K562 (cell line): ENCODE data around the gene PNKD. TPM values are rescaled to one million over a fixed set of nuclear protein-coding genes. Genes with fewer than 3 reads are reported as not detected.

Experiments
- CHAMP1 ChIP-seq: fragments of 450-650 bp; IDR thresholded peaks from 2 replicates; pipeline ENCODE4 v1.6.1; 2016; ENCODE audit warnings: mild to moderate bottlenecking
- E2F3 ChIP-seq: fragments of 250-450 bp; sonication (Bioruptor Pico); IDR thresholded peaks from 2 replicates; pipeline ENCODE4 v1.4.0; 2020; ENCODE audit warnings: mild to moderate bottlenecking
- ILK ChIP-seq: fragments of 450-650 bp; IDR thresholded peaks from 2 replicates; pipeline ENCODE4 v1.6.1; 2016; ENCODE audit warnings: missing genetic modification characterization, low read depth, mild to moderate bottlenecking, missing compliant biosample characterization, moderate library complexity, borderline replicate concordance
- MLX ChIP-seq, 2 experiments: fragments of 450-650 bp in 1 of 2; sonication (generic) in 1 of 2; formaldehyde crosslinking; conservative IDR thresholded peaks; 2 replicates each; pipeline versions ENCODE4 v1.4.0 to v1.8.1; 2020 to 2022; ENCODE audit warnings: mild to moderate bottlenecking in 1 of 2, missing genetic modification reagents in 1 of 2
- POLR2G ChIP-seq: fragments of 200-400 bp; formaldehyde crosslinking; IDR thresholded peaks from 2 replicates; pipeline ENCODE4 v1.6.1; 2017; ENCODE audit warnings: low read depth, mild to moderate bottlenecking, antibody characterized with exemption, low read length, moderate library complexity
- SMARCC2 ChIP-seq: fragments of 450-650 bp; IDR thresholded peaks from 2 replicates; pipeline ENCODE4 v1.6.1; 2017; ENCODE audit warnings: antibody characterized with exemption, moderate library complexity, mild to moderate bottlenecking, low read depth
- SP2 ChIP-seq: IDR thresholded peaks from 2 replicates; pipeline ENCODE4 v1.6.1; 2011; ENCODE audit warnings: mild to moderate bottlenecking, low read depth, low read length, moderate library complexity; ENCODE audit not compliant: poor library complexity, severe bottlenecking; ENCODE audit errors: extremely low read depth
- TAF15 ChIP-seq: fragments of 200-400 bp; formaldehyde crosslinking; IDR thresholded peaks from 2 replicates; pipeline ENCODE4 v1.6.1; 2017; ENCODE audit warnings: mild to moderate bottlenecking, low read depth, low read length, moderate library complexity
- ZMIZ1 ChIP-seq, 2 experiments: fragments of 150-350 bp in 1 of 2; IDR thresholded peaks; 2 replicates each; pipeline ENCODE4 v1.6.1; 2012 to 2016; ENCODE audit warnings: low read depth in 2 of 2, low read length in 2 of 2, mild to moderate bottlenecking in 1 of 2, moderate library complexity in 1 of 2
- ZNF655 ChIP-seq: fragments of 250-450 bp; sonication (Bioruptor Pico); IDR thresholded peaks from 2 replicates; pipeline ENCODE4 v1.5.0; 2021
- polyA plus RNA-seq, 8 experiments: library from polyadenylated mRNA; depleted of rRNA in 4 of 8; stranded (reverse) in 5 of 8; unstranded in 3 of 8; fragments of >200 nt; fragmentation: Nextera tagmentation in 2 of 8; fragmentation: Illumina TruSeq in 1 of 8; extraction: Ambion mirVana in 2 of 8; extraction: Trizol in 1 of 8; gene quantifications; 2 replicates each; pipeline versions ENCODE4 v1.2.1 to v1.2.3, GENCODE V29; 2011 to 2014; ENCODE audit warnings: inconsistent platforms in 1 of 8, missing spikeins in 1 of 8
- total RNA-seq, 7 experiments: library from RNA; depleted of rRNA in 6 of 7; stranded (reverse); fragments of >200 nt in 6 of 7; fragmentation: Illumina TruSeq in 2 of 7; extraction: Trizol in 2 of 7; gene quantifications; 2 replicates each; pipeline versions ENCODE4 v1.2.1 to v1.2.3, GENCODE V29; 2011 to 2021; ENCODE audit warnings: low replicate concordance in 1 of 7
- TF ChIP-seq, protein P1 (sequence below): sonication (generic); formaldehyde crosslinking; IDR thresholded peaks from 2 replicates; pipeline ENCODE4 v1.8.0; 2022; ENCODE audit warnings: mild to moderate bottlenecking, missing genetic modification reagents
- TF ChIP-seq, protein P2 (sequence below): fragments of 250-450 bp; sonication (Bioruptor Pico); IDR thresholded peaks from 2 replicates; pipeline ENCODE4 v1.4.0; 2020; ENCODE audit warnings: mild to moderate bottlenecking

Gene PNKD
- total and polyA plus RNA-seq, 9 of the 15 experiments (the other 6 are each of a cell fraction or from before 2014, with no cell fraction given) = 26.0 to 105 (median 60.1) TPM

GRCh38 chr2:218269900-218270720 is at the start of gene PNKD, which contains the start of gene AAMP (continued):
- no peak for TF ChIP-seq ZMIZ1 (IDR thresholded peaks at IDR 0.05; ENCODE audit: low read depth in 2 of 2, low read length in 2 of 2)
- TF ChIP-seq MLX (CRISPR knock-in tag; conservative IDR thresholded peaks at IDR 0.05) = no peak
- TF ChIP-seq, protein P1, sequence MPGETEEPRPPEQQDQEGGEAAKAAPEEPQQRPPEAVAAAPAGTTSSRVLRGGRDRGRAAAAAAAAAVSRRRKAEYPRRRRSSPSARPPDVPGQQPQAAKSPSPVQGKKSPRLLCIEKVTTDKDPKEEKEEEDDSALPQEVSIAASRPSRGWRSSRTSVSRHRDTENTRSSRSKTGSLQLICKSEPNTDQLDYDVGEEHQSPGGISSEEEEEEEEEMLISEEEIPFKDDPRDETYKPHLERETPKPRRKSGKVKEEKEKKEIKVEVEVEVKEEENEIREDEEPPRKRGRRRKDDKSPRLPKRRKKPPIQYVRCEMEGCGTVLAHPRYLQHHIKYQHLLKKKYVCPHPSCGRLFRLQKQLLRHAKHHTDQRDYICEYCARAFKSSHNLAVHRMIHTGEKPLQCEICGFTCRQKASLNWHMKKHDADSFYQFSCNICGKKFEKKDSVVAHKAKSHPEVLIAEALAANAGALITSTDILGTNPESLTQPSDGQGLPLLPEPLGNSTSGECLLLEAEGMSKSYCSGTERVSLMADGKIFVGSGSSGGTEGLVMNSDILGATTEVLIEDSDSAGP = no peak
- TF ChIP-seq SMARCC2 = no peak
- peak; percentile 72 for TF ChIP-seq SP2
- no peak for TF ChIP-seq ILK
- no peak for TF ChIP-seq CHAMP1
- TF ChIP-seq POLR2G = peak; percentile 89
- TF ChIP-seq ZNF655 (CRISPR knock-in tag) = no peak
- 0 out of 2 replicates have a peak, but pooled peaks have one; percentile 26 for TF ChIP-seq E2F3
- TF ChIP-seq TAF15 = no peak
- TF ChIP-seq, protein P2, sequence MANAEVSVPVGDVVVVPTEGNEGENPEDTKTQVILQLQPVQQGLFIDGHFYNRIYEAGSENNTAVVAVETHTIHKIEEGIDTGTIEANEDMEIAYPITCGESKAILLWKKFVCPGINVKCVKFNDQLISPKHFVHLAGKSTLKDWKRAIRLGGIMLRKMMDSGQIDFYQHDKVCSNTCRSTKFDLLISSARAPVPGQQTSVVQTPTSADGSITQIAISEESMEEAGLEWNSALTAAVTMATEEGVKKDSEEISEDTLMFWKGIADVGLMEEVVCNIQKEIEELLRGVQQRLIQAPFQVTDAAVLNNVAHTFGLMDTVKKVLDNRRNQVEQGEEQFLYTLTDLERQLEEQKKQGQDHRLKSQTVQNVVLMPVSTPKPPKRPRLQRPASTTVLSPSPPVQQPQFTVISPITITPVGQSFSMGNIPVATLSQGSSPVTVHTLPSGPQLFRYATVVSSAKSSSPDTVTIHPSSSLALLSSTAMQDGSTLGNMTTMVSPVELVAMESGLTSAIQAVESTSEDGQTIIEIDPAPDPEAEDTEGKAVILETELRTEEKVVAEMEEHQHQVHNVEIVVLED (CRISPR knock-in tag) = peak; percentile 87
